Chondrocyte (in vitro differentiated cells): ENCODE measurements around the gene FRMD4A. TPM values are rescaled to one million over a fixed set of nuclear protein-coding genes. Genes with fewer than 3 reads are reported as not detected.

Experiments
- DNase-seq: peaks from one replicate; pipeline ENCODE4 v3.0.0; 2021; ENCODE audit warnings: mixed read lengths, low spot score
- H3K27ac Mint-ChIP-seq: one replicate; pipeline ENCODE4 v1.8.0; 2021; ENCODE audit warnings: mild to moderate bottlenecking, moderate library complexity, mixed read lengths; ENCODE audit not compliant: unreplicated experiment
- H3K27me3 Mint-ChIP-seq: 2 replicates; pipeline ENCODE4 v1.8.0; 2021; ENCODE audit warnings: low read depth, mixed read lengths
- H3K36me3 Mint-ChIP-seq: 2 replicates; pipeline ENCODE4 v1.8.0; 2021; ENCODE audit warnings: low read depth, mixed read lengths
- H3K4me1 Mint-ChIP-seq: 2 replicates; pipeline ENCODE4 v1.8.0; 2021; ENCODE audit warnings: low read depth, mild to moderate bottlenecking, mixed read lengths
- H3K4me3 Mint-ChIP-seq: one replicate; pipeline ENCODE4 v1.8.0; 2021; ENCODE audit warnings: mild to moderate bottlenecking, moderate library complexity, mixed read lengths; ENCODE audit not compliant: unreplicated experiment
- H3K9me3 Mint-ChIP-seq: 2 replicates; pipeline ENCODE4 v1.8.0; 2021; ENCODE audit warnings: low read depth, mixed read lengths
- total RNA-seq: library from RNA; stranded (reverse); gene quantifications from 3 replicates; pipeline ENCODE4 v1.2.1, GENCODE V29; 2021
- TF ChIP-seq, protein P1 (sequence below): fragments of 200-600 bp; sonication (generic); IDR thresholded peaks from 2 replicates; pipeline ENCODE4 v1.5.0; 2021; ENCODE audit warnings: antibody characterized with exemption, mild to moderate bottlenecking, moderate library complexity

Gene FRMD4A
- total RNA-seq, 1 donor from 2014 or later: 129 TPM

DNA sequence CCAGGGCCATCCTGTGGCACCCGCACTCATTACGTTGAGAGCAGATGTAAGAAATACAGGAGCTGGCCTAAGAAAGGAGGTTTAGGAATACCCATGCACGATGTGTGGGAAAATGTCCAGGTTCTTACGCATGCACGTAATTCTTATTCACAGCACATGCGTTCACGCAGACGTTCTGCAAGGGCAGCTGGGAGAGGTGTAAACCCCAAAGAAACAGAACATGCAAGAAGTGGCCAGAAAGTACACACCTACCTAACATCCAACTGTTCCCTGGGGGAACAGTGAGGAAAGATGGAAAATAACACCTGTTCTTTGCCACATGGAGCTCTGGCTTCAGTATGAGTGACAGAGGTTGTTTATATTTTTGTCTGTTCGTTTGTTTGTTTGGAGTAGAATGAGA is 458.3 kb downstream of the FRMD4A start:
- Mint-ChIP-seq H3K36me3 (peaks cover 9% of the 10 kb centered on the region), H3K4me1 (peaks cover 52% of the 10 kb centered on the region), H3K27me3 (no peaks in the 10 kb centered on the region), H3K9me3 (no peaks in the 10 kb centered on the region), H3K27ac (peak overlapping the region; percentile 43), H3K4me3 (no peak overlapping the region)
- no peak for DNase-seq
- TF ChIP-seq, protein P1, sequence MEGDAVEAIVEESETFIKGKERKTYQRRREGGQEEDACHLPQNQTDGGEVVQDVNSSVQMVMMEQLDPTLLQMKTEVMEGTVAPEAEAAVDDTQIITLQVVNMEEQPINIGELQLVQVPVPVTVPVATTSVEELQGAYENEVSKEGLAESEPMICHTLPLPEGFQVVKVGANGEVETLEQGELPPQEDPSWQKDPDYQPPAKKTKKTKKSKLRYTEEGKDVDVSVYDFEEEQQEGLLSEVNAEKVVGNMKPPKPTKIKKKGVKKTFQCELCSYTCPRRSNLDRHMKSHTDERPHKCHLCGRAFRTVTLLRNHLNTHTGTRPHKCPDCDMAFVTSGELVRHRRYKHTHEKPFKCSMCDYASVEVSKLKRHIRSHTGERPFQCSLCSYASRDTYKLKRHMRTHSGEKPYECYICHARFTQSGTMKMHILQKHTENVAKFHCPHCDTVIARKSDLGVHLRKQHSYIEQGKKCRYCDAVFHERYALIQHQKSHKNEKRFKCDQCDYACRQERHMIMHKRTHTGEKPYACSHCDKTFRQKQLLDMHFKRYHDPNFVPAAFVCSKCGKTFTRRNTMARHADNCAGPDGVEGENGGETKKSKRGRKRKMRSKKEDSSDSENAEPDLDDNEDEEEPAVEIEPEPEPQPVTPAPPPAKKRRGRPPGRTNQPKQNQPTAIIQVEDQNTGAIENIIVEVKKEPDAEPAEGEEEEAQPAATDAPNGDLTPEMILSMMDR: no peak

DNA sequence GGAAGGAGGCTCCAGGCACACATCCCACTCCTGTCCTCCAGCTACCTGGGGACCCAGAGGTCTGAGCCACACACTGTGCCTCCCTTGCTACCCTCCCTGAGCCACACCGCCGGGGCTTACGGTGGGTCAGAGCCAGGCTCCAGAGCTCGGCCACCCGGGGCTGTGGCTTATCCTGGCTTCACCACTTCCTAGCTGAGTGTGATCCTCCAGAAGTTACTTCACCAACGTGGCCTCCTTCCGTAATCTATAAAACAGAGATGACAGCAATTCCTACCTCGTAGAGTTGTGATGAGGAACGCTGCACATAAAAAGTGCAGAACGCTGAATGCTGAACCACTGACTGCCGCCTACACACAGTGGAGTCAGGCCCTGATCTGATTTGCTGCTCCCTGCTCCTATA is 458.9 kb downstream of the FRMD4A start:
- DNase-seq: no peak
- Mint-ChIP-seq H3K27ac (no peak overlapping the region), H3K4me3 (no peak overlapping the region), H3K9me3 (no peaks in the 10 kb centered on the region), H3K36me3 (peaks cover 9% of the 10 kb centered on the region), H3K27me3 (no peaks in the 10 kb centered on the region), H3K4me1 (peaks cover 46% of the 10 kb centered on the region)
- TF ChIP-seq, protein P1: no peak

DNA sequence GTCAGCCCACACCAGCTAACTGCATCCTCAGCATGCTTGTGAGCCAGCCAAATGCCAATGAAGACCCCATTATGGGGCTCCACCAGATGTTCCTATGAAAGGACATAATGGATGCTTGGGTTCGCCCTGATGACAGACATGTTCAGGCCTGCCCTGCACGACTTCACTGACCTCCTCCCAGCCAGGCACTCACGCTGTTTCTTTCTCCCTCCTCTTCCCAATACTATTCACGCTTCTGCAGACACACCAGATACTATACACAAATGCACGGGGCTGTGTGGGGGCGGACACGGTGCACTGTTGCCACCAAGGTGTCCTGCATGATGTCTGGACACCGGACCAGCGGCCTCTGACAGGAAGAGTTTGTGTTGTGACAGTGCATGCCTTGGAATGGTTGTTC is 459.7 kb downstream of the FRMD4A start:
- Mint-ChIP-seq H3K36me3 (peaks cover 12% of the 10 kb centered on the region), H3K27me3 (no peaks in the 10 kb centered on the region), H3K4me1 (peaks cover 48% of the 10 kb centered on the region), H3K4me3 (no peak overlapping the region), H3K27ac (no peak overlapping the region), H3K9me3 (no peaks in the 10 kb centered on the region)
- TF ChIP-seq, protein P1: no peak
- no peak for DNase-seq

DNA sequence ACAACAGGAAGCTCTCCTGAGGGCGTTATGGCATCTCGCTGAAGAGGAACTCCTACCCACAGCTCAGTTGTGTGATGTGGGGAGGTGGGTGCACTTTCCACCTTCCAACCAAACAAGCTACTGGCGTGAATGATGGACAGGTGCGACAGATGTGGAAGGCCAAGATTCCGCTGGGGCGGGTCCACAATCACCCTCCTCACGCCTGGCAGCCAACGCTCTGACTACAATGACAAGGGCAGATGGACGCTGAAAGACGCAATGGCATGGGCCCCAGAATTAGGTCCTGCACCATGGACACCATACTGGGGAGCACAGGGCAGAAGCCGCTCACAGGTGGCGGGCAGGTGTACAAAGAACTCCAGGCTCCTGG is 461.4 kb downstream of the FRMD4A start:
- no peak for DNase-seq
- H3K27me3 Mint-ChIP-seq: no peaks in the 10 kb centered on the region
- TF ChIP-seq, protein P1: no peak
- no peaks in the 10 kb centered on the region for H3K9me3 Mint-ChIP-seq
- H3K4me3 Mint-ChIP-seq: no peak overlapping the region
- peaks cover 14% of the 10 kb centered on the region for H3K36me3 Mint-ChIP-seq
- no peak overlapping the region for H3K27ac Mint-ChIP-seq
- peaks cover 42% of the 10 kb centered on the region for H3K4me1 Mint-ChIP-seq

DNA sequence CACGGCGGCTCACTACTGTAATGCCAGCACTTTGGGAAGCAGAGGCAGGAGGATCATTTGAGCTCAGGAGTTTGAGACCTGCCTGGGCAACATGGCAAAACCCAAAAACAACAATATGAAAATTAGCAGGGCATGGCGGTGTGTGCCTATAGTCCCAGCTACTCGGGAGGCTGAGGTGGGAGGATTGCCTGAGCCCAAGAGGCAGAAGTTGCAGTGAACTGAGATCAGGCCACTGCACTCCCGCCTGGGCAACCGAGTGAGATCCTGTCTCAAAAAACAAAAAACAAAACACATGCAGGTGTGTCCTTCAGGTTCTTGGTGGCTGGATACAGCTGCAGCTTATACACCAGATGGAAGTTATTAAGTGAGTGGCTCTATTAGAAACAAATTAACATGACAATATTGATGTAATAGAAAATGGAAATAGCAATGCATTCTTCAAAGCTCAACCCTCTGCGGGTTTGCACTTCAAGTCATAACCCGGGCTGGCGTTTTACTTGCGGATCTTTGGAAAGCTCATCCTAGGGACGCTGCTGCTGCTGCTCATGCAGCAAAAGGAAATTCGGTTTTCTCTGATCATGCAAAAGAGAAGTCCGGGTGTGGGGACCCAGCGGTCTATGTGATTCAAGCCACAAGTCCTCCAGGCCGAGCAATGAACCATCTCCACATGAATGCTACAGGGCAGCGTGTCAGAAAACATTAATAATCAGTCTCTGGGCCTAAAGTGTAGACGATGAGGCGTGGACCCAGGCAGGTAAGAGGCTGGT is 462.0 kb downstream of the FRMD4A start:
- H3K27me3 Mint-ChIP-seq: no peaks in the 10 kb centered on the region
- peaks cover 41% of the 10 kb centered on the region for H3K4me1 Mint-ChIP-seq
- no peak for DNase-seq
- no peak overlapping the region for H3K27ac Mint-ChIP-seq
- TF ChIP-seq, protein P1: no peak
- H3K36me3 Mint-ChIP-seq: peaks cover 14% of the 10 kb centered on the region
- no peaks in the 10 kb centered on the region for H3K9me3 Mint-ChIP-seq
- no peak overlapping the region for H3K4me3 Mint-ChIP-seq
